ENCODE measurements around the gene COL5A3. TPM values are rescaled to one million over a fixed set of nuclear protein-coding genes. Genes with fewer than 3 reads are reported as not detected.

The COL5A3 gene
- total and polyA plus RNA-seq, 2 of the 13 experiments (the other 11 are each of a cell fraction or from before 2014, with no cell fraction given): 0.02 TPM; not detected in 1

DNA sequence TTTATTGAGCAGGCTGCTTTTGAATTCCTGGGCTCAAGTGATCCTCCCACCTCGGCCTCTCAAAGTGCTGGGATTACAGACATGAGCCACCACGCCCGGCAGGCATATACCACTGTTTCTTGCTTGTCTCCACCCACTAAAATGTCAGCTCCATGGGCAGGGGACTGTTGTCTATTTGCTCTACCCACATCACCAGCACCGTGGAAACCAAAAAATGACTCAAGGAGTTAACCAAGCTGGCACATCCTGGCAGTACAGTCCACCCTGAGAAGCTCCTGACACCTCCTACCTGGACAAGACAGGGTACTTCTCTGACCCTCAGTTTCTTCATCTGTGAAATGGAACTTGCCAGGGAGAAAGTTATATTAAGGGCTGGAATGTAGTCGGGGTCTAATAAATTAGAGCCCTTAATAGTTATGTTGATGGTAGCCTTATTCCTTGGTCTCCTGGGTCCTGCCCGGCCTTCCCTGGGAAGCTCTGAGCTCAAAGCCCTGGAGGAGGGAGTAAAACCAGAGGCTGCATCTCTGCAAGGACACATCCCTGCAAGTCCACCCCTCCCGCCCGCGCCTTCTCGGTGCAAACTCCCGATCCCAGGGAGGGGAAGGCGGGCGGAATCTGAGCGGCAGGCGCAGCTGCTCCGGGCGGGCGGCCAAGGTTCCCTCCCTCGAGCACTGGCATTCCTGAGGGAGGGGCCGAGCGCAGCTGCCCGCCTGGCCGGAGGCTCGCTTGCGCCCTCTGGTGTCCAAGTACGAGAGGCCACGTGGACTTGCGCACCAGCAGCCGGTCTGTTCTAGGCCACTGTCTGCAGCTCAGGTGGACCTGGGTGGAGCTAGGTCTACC lies 17.1 kb upstream of the COL5A3 start (continued):
- TF ChIP-seq ZSCAN30 (CRISPR knock-in tag; IDR thresholded peaks at IDR 0.05) (no peak), ZFY (CRISPR knock-in tag; IDR thresholded peaks at IDR 0.05) (peak; percentile 48; the same call in 1 of the 2 replicates), ZNF205 (CRISPR knock-in tag; IDR thresholded peaks at IDR 0.05) (peak; percentile 87), CEBPG (CRISPR knock-in tag; IDR thresholded peaks at IDR 0.05) (peak; percentile 52; the same call in 1 of the 2 replicates), ZNF501 (CRISPR knock-in tag; IDR thresholded peaks at IDR 0.05) (peak; percentile 70), DNMT3B (CRISPR knock-in tag; conservative IDR thresholded peaks at IDR 0.05) (0 out of 2 replicates have a peak, but pooled peaks have one; percentile 74), MED8 (CRISPR knock-in tag; IDR thresholded peaks at IDR 0.05; ENCODE audit: insufficient replicate concordance) (peak; percentile 17), KMT2B (CRISPR knock-in tag; IDR thresholded peaks at IDR 0.05) (0 out of 2 replicates have a peak, but pooled peaks have one; percentile 36), HMGXB3 (CRISPR knock-in tag; IDR thresholded peaks at IDR 0.05; ENCODE audit: borderline replicate concordance) (peak; percentile 51; the same call in 1 of the 2 replicates), ZNF451 (CRISPR knock-in tag; IDR thresholded peaks at IDR 0.05) (peak; percentile 92), U2AF2 (IDR thresholded peaks at IDR 0.05; ENCODE audit: low read depth, low read length) (0 out of 2 replicates have a peak, but pooled peaks have one; percentile 55), MTF2 (CRISPR knock-in tag; IDR thresholded peaks at IDR 0.05; ENCODE audit: borderline replicate concordance) (peak; percentile 68; the same call in 1 of the 2 replicates), ZNF770 (CRISPR knock-in tag; IDR thresholded peaks at IDR 0.05) (peak; percentile 46; the same call in 1 of the 2 replicates), ZBTB20 (CRISPR knock-in tag; IDR thresholded peaks at IDR 0.05; ENCODE audit: borderline replicate concordance, low read depth) (peak; percentile 33; the same call in 1 of the 2 replicates), ZNF549 (CRISPR knock-in tag; IDR thresholded peaks at IDR 0.05) (no peak), KDM5A (IDR thresholded peaks at IDR 0.05; ENCODE audit: borderline replicate concordance, low read length) (no peak), ZNF792 (CRISPR knock-in tag; IDR thresholded peaks at IDR 0.05) (peak; percentile 75)
- TF ChIP-seq, protein P1, sequence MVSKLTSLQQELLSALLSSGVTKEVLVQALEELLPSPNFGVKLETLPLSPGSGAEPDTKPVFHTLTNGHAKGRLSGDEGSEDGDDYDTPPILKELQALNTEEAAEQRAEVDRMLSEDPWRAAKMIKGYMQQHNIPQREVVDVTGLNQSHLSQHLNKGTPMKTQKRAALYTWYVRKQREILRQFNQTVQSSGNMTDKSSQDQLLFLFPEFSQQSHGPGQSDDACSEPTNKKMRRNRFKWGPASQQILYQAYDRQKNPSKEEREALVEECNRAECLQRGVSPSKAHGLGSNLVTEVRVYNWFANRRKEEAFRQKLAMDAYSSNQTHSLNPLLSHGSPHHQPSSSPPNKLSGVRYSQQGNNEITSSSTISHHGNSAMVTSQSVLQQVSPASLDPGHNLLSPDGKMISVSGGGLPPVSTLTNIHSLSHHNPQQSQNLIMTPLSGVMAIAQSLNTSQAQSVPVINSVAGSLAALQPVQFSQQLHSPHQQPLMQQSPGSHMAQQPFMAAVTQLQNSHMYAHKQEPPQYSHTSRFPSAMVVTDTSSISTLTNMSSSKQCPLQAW (CRISPR knock-in tag; IDR thresholded peaks at IDR 0.05): peak; percentile 92
- TF ChIP-seq, protein P2, sequence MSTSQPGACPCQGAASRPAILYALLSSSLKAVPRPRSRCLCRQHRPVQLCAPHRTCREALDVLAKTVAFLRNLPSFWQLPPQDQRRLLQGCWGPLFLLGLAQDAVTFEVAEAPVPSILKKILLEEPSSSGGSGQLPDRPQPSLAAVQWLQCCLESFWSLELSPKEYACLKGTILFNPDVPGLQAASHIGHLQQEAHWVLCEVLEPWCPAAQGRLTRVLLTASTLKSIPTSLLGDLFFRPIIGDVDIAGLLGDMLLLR (CRISPR knock-in tag; IDR thresholded peaks at IDR 0.05): peak; percentile 78; the same call in 1 of the 2 replicates
